Trophoblast cell (in vitro differentiated cells and primary cell): ENCODE data around the gene MLXIP.

Experiments used
- DNase-seq, 2 donors: peaks; one replicate each; pipeline ENCODE4 v3.0.0-alpha.2; 2016
- H2AFZ ChIP-seq: 2 replicates; pipeline ENCODE4 v1.6.1; 2013; ENCODE audit warnings: low read length, moderate library complexity, mild to moderate bottlenecking; ENCODE audit not compliant: insufficient read depth, poor library complexity
- H2AK5ac ChIP-seq: 2 replicates; pipeline ENCODE4 v1.6.1; 2013; ENCODE audit warnings: mild to moderate bottlenecking, low read length
- H2BK120ac ChIP-seq: 2 replicates; pipeline ENCODE4 v1.6.1; 2013; ENCODE audit warnings: low read length, mild to moderate bottlenecking, moderate library complexity; ENCODE audit not compliant: insufficient read depth, poor library complexity
- H2BK12ac ChIP-seq: 2 replicates; pipeline ENCODE4 v1.6.1; 2013; ENCODE audit warnings: mild to moderate bottlenecking, low read length, moderate library complexity
- H2BK5ac ChIP-seq: 2 replicates; pipeline ENCODE4 v1.6.1; 2013; ENCODE audit warnings: low read length, low read depth, moderate library complexity, mild to moderate bottlenecking; ENCODE audit not compliant: poor library complexity
- H3K14ac ChIP-seq: 2 replicates; pipeline ENCODE4 v1.6.1; 2013; ENCODE audit warnings: mild to moderate bottlenecking, low read length
- H3K18ac ChIP-seq: 2 replicates; pipeline ENCODE4 v1.6.1; 2013; ENCODE audit warnings: mild to moderate bottlenecking, low read length
- H3K23ac ChIP-seq: 2 replicates; pipeline ENCODE4 v1.6.1; 2013; ENCODE audit warnings: low read length
- H3K27ac ChIP-seq: 2 replicates; pipeline ENCODE4 v1.5.1; 2013; ENCODE audit warnings: low read depth, mild to moderate bottlenecking, inconsistent platforms, low read length, moderate library complexity
- H3K27me3 ChIP-seq: 2 replicates; pipeline ENCODE4 v1.6.1; 2013; ENCODE audit warnings: inconsistent platforms, mild to moderate bottlenecking, low read length, moderate library complexity; ENCODE audit not compliant: insufficient read depth
- H3K36me3 ChIP-seq, 2 experiments: 1 replicate in 1 of 2; 2 replicates in 1 of 2; pipeline ENCODE4 v1.6.1; 2013; ENCODE audit warnings: low read length in 2 of 2, mild to moderate bottlenecking in 2 of 2, moderate library complexity in 1 of 2; ENCODE audit not compliant: insufficient read depth in 2 of 2, control insufficient read depth in 1 of 2
- H3K4ac ChIP-seq: 2 replicates; pipeline ENCODE4 v1.6.1; 2013; ENCODE audit warnings: low read depth, mild to moderate bottlenecking, low read length, moderate library complexity
- H3K4me1 ChIP-seq, 2 experiments: 1 replicate in 1 of 2; 2 replicates in 1 of 2; pipeline ENCODE4 v1.6.1; 2013; ENCODE audit warnings: low read length in 2 of 2, mild to moderate bottlenecking in 2 of 2, moderate library complexity in 1 of 2; ENCODE audit not compliant: insufficient read depth in 2 of 2, control insufficient read depth in 1 of 2
- H3K4me2 ChIP-seq: 2 replicates; pipeline ENCODE4 v1.6.1; 2013; ENCODE audit warnings: inconsistent platforms, mild to moderate bottlenecking, low read length, moderate library complexity
- H3K4me3 ChIP-seq: 2 replicates; pipeline ENCODE4 v1.5.1; 2013; ENCODE audit warnings: mild to moderate bottlenecking, low read depth, low read length, inconsistent platforms
- H3K79me1 ChIP-seq: one replicate; pipeline ENCODE4 v1.6.1; 2013; ENCODE audit warnings: low read length
- H3K79me2 ChIP-seq: 2 replicates; pipeline ENCODE4 v1.6.1; 2013; ENCODE audit warnings: low read length, mild to moderate bottlenecking; ENCODE audit not compliant: control insufficient read depth, insufficient read depth, poor library complexity
- H3K9ac ChIP-seq: 2 replicates; pipeline ENCODE4 v1.6.1; 2013; ENCODE audit warnings: mild to moderate bottlenecking, low read length
- H3K9me3 ChIP-seq: 2 replicates; pipeline ENCODE4 v1.6.1; 2013; ENCODE audit warnings: low read depth, mild to moderate bottlenecking, control low read depth, inconsistent platforms, low read length; ENCODE audit not compliant: insufficient read depth
- H4K12ac ChIP-seq: 2 replicates; pipeline ENCODE4 v1.6.1; 2013; ENCODE audit warnings: low read depth, mild to moderate bottlenecking, low read length, moderate library complexity
- H4K8ac ChIP-seq: 2 replicates; pipeline ENCODE4 v1.6.1; 2013; ENCODE audit warnings: low read depth, mild to moderate bottlenecking, low read length, moderate library complexity
- H4K91ac ChIP-seq: one replicate; pipeline ENCODE4 v1.6.1; 2013; ENCODE audit warnings: low read depth, mild to moderate bottlenecking, low read length, moderate library complexity
- WGBS: extraction: QIAGEN DNeasy Blood & Tissue Kit; methylation state at CpG from one replicate; pipeline ENCODE4 v1.1.7; 2013; ENCODE audit warnings: missing lambda C conversion rate; ENCODE audit not compliant: insufficient read length, insufficient coverage; ENCODE audit errors: extremely low coverage; 5-methylcytosine and 5-hydroxymethylcytosine counted together

MLXIP gene

DNA sequence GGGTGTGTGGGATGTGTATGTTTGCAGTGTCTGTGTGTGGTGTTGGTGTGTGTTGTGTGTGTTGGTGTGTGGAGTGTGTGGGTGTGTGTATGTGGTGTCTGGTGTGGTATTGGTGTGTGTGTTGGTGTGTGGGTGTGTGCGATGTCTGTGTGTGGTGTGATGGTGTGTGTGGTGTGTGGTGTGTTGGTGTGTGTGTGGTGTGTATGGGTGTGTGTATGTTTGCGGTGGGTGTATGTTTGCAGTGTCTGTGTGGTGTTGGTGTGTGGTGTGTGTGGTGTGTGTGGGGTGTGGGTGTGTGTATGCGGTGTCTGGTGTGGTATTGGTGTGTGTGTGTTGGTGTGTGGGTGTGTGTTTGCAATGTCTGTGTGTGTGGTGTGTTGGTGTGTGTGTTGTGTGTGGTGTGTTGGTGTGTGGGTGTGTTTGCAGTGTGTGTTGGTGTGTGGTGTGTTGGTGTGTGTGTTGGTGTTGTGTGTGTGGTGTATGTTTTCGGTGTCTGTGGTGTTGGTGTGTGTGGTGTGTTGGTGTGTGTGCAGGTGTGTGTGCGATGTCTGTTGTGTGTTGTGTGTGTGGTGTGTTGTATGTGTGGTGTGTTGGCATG is 15.7 kb downstream of the MLXIP start:
- peaks cover 25% of the 10 kb centered on the region for H3K9me3 ChIP-seq
- H4K8ac ChIP-seq, result no peak overlapping the region
- H3K18ac ChIP-seq, result no peak overlapping the region
- no peak overlapping the region for H3K14ac ChIP-seq
- WGBS, result 100% methylated on average over 5 of the region's 5 CpGs
- H4K12ac ChIP-seq, result no peak overlapping the region
- H3K79me2 ChIP-seq, result no peaks in the 10 kb centered on the region
- H3K4ac ChIP-seq, result no peak overlapping the region
- H3K36me3 ChIP-seq, result no peaks in the 10 kb centered on the region
- H3K4me1 ChIP-seq, result peaks cover 10 to 20% of the 10 kb centered on the region in 2 experiments
- H4K91ac ChIP-seq, result no peak overlapping the region
- no peak overlapping the region for H3K4me2 ChIP-seq
- no peak for DNase-seq
- no peak overlapping the region for H2BK120ac ChIP-seq
- H3K4me3 ChIP-seq, result peak overlapping the region; percentile 53
- peak overlapping the region; percentile 99 for H3K23ac ChIP-seq
- no peak overlapping the region for H2BK5ac ChIP-seq
- H3K79me1 ChIP-seq, result no peaks in the 10 kb centered on the region
- H3K27ac ChIP-seq, result no peak overlapping the region
- no peaks in the 10 kb centered on the region for H3K27me3 ChIP-seq
- no peak overlapping the region for H2BK12ac ChIP-seq
- H2AK5ac ChIP-seq, result no peak overlapping the region
- no peak overlapping the region for H2AFZ ChIP-seq
- H3K9ac ChIP-seq, result no peak overlapping the region

DNA sequence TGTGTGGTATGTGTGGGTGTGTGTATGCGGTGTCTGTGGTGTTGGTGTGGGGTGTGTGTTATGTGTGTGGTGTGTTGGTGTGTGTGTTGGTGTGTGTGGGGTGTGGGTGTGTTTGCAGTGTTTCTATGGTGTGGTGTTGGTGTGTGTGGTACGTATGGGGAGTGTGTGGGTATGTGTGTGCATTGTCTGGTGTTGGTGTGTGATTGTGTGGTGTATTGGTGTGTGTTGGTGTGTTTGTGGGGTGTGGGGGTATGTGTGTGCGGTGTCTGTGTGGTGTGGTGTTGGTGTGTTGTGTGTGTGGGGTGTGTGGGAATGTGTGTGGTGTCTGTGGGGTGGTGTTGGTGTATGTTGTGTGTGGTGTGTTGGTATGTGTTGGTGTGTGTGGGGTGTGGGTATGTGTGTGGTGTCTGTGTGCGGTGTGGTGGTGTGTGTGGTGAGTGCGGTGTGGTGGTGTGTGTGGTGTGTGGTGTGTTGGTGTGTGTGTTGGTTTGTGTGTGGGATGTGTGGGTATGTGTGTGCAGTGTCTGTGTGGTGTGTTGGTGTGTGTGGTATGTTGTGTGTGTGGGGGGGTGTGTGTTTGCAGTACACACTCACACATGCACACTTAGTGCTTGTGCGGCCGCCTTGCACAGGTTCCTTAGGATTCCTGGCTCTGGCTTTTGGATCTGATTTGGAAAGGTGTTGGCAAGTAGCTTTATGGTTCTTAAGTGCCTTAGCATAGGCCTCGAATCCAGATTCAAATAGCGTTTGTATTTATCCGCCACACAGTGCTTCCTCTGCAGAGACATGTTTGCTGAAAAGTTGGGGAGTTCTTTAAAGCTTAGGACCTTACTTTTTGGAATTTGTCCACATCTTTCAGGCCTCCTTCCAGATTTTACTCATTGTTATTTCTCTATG is 16.4 kb downstream of the MLXIP start:
- Histone ChIP-seq H4K12ac (no peak overlapping the region), H3K27me3 (no peaks in the 10 kb centered on the region), H3K27ac (no peak overlapping the region), H4K8ac (no peak overlapping the region), H3K36me3 (no peaks in the 10 kb centered on the region), H2BK120ac (no peak overlapping the region), H4K91ac (no peak overlapping the region), H2BK12ac (no peak overlapping the region), H3K18ac (no peak overlapping the region), H2AK5ac (no peak overlapping the region), H3K9ac (no peak overlapping the region), H2BK5ac (no peak overlapping the region), H3K14ac (no peak overlapping the region), H3K79me1 (no peaks in the 10 kb centered on the region), H3K4me3 (peak overlapping the region; percentile 53), H3K4me2 (no peak overlapping the region), H3K9me3 (peaks cover 25% of the 10 kb centered on the region), H3K79me2 (no peaks in the 10 kb centered on the region), H2AFZ (no peak overlapping the region), H3K4ac (no peak overlapping the region), H3K23ac (peak overlapping the region; percentile 99), H3K4me1 (peaks cover 12 to 23% of the 10 kb centered on the region in 2 experiments)
- WGBS, result 100% methylated on average over 3 of the region's 10 CpGs
- peak in 1 of 2 donors; percentile 44 for DNase-seq

DNA sequence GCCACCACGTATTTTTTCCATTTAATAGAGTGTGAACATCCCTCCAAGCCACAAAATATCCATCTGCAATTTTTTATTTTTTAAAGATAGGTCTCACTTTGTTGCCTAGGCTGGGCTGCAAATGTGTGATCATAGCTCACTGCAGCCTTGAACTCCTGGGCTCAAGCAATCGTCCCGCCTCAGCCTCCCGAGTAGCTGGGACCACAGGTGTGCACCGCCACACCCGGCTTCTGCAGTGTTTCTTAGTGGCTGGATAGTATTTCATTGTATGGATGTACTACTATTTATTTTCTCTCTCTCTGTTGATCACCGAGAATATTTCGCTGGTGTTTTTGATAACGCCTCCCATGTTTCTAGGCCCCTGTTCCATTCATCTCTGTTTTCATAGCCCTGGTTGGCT is 17.5 kb downstream of the MLXIP start:
- Histone ChIP-seq H3K79me2 (no peaks in the 10 kb centered on the region), H3K36me3 (no peaks in the 10 kb centered on the region), H3K14ac (no peak overlapping the region), H3K27me3 (no peaks in the 10 kb centered on the region), H3K4me3 (no peak overlapping the region), H3K4me1 (peaks cover 12 to 23% of the 10 kb centered on the region in 2 experiments), H3K9ac (no peak overlapping the region), H3K27ac (no peak overlapping the region), H3K9me3 (peaks cover 25% of the 10 kb centered on the region), H2BK120ac (no peak overlapping the region), H2BK5ac (no peak overlapping the region), H2AK5ac (no peak overlapping the region), H3K23ac (no peak overlapping the region), H3K4me2 (no peak overlapping the region), H4K8ac (no peak overlapping the region), H2AFZ (no peak overlapping the region), H3K18ac (no peak overlapping the region), H3K4ac (no peak overlapping the region), H4K12ac (no peak overlapping the region), H2BK12ac (no peak overlapping the region), H3K79me1 (no peaks in the 10 kb centered on the region), H4K91ac (no peak overlapping the region)
- WGBS, result no CpG with 5 or more reads among the region's 9 CpGs
- peak in 1 of 2 donors; percentile 12 for DNase-seq

DNA sequence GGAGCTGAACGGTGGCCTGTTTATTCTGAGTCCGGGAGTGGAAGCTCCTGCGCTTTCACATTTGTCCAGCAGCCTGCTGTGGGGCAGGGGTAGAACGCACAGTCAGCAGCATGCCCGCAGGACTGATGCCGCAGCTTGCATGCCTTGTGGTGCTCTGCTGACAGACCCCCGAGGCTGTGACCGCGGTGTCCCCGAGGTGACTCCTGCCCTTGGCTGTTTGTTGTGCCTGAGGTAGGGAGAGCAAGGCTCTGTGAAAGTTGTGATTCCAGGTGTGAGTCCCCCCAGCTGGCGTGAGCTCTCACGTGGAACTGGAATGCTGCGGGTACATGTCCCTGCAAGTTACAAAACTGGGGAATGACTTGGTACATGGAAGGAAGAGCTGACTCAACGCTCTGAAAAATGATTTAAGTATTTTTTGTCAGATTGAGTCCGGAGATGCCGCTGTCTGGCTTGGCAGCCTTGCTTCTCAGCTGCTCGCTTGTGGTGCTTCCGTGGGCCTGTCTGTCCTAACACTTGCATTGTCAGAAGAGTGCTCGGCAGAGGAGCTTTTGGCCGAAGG is 18.1 kb downstream of the MLXIP start:
- Histone ChIP-seq H2AK5ac (no peak overlapping the region), H3K36me3 (no peaks in the 10 kb centered on the region), H3K23ac (no peak overlapping the region), H2BK120ac (no peak overlapping the region), H3K79me2 (no peaks in the 10 kb centered on the region), H3K79me1 (no peaks in the 10 kb centered on the region), H3K4ac (no peak overlapping the region), H3K4me3 (no peak overlapping the region), H3K14ac (no peak overlapping the region), H3K18ac (no peak overlapping the region), H2BK5ac (no peak overlapping the region), H3K27me3 (no peaks in the 10 kb centered on the region), H3K27ac (no peak overlapping the region), H2AFZ (no peak overlapping the region), H4K91ac (no peak overlapping the region), H3K9ac (no peak overlapping the region), H4K8ac (no peak overlapping the region), H2BK12ac (no peak overlapping the region), H3K4me2 (no peak overlapping the region), H3K4me1 (peaks cover 12 to 23% of the 10 kb centered on the region in 2 experiments), H3K9me3 (peaks cover 25% of the 10 kb centered on the region), H4K12ac (no peak overlapping the region)
- peak; percentile 99 for DNase-seq
- no CpG with 5 or more reads among the region's 20 CpGs for WGBS
